ENCODE data around the gene SUSD1. TPM values are rescaled to one million over a fixed set of nuclear protein-coding genes. Genes with fewer than 3 reads are reported as not detected.

The SUSD1 gene
- total RNA-seq, 1 experiment from 2014 or later, result 8.1 TPM

DNA sequence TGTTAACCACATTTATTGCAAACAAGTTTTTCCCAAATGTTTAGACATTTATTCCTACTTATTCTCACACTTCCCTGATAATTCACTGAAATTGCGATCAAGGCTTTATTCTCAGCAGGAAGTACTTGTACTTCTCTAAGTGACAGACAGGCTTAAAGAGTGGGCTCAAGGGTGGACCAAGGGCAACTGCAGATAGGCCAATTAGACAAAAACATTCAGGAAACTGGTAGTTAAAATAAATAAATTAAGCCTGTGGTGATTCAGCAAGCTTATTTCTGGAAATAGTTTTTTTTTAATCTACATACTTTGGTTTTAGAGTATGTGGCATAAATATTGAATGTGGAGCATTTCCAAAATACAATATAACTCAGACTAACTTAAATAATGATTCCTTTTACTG lies 142.4 kb downstream of the SUSD1 start:
- Histone ChIP-seq H3K4me1 (ENCODE audit: insufficient read depth, low read length) (0 out of 2 replicates have a peak, but pooled peaks cover 3% of the 10 kb centered on the region), H3K56ac (ENCODE audit: insufficient read length, low read depth, low read length) (no peak overlapping the region), H3K27me3 (ENCODE audit: insufficient read depth, low read length) (no peaks in the 10 kb centered on the region), H2BK120ac (ENCODE audit: low read depth, low read length, poor library complexity, severe bottlenecking) (no peak overlapping the region), H2BK12ac (ENCODE audit: insufficient read length, low read depth, low read length) (no peak overlapping the region), H3K4me2 (ENCODE audit: insufficient read depth, insufficient read length, low read length) (no peak overlapping the region), H3K9ac (ENCODE audit: extremely low read depth, insufficient read length, low read length) (no peak overlapping the region), H3K79me1 (ENCODE audit: insufficient read depth, low read depth, low read length, poor library complexity, severe bottlenecking) (no peaks in the 10 kb centered on the region), H3K23ac (ENCODE audit: insufficient read length, low read depth, low read length) (no peak overlapping the region), H3K14ac (ENCODE audit: insufficient read depth, low read length) (no peak overlapping the region), H2AFZ (ENCODE audit: low read length) (no peak overlapping the region), H2BK15ac (ENCODE audit: low read depth, low read length) (no peak overlapping the region), H3K79me2 (ENCODE audit: insufficient read depth, low read length) (no peaks in the 10 kb centered on the region), H3K4ac (ENCODE audit: low read depth, low read length) (no peak overlapping the region), H3K9me3 (ENCODE audit: control insufficient read depth, low read depth, low read length) (no peaks in the 10 kb centered on the region), H3T11ph (ENCODE audit: low read length) (no peak overlapping the region), H3K23me2 (ENCODE audit: insufficient read length, low read depth, low read length, poor library complexity, severe bottlenecking) (no peaks in the 10 kb centered on the region), H3K27ac (ENCODE audit: insufficient read length, low read depth, low read length) (no peak overlapping the region), H2BK20ac (ENCODE audit: low read depth, low read length, poor library complexity, severe bottlenecking) (no peak overlapping the region), H4K5ac (ENCODE audit: insufficient read length, low read depth, low read length) (no peak overlapping the region), H4K91ac (ENCODE audit: insufficient read length, low read depth, low read length) (no peak overlapping the region), H4K20me1 (ENCODE audit: control insufficient read depth, insufficient read depth, insufficient read length) (no peaks in the 10 kb centered on the region), H4K8ac (replicated peaks; ENCODE audit: insufficient read length, low read depth, low read length) (no peak overlapping the region), H2AK5ac (ENCODE audit: insufficient read length, low read length) (no peak overlapping the region), H2BK5ac (ENCODE audit: insufficient read length, low read length) (no peak overlapping the region), H3K18ac (ENCODE audit: insufficient read length, low read depth, low read length) (no peak overlapping the region)
- DNase-seq, result no peak
- peaks cover 18 to 23% of the 10 kb centered on the region in 2 experiments for H3K4me1 Mint-ChIP-seq
- no peak overlapping the region for H3K4me3 Mint-ChIP-seq
- WGBS (ENCODE audit: extremely low coverage, insufficient read length, low lambda C conversion rate), result no CpG with 5 or more reads among the region's 1 CpG
- H3K9me3 Mint-ChIP-seq, result no peaks in the 10 kb centered on the region
- no peak overlapping the region for H3K27ac Mint-ChIP-seq
- no peaks in the 10 kb centered on the region; a peak in 1 of 7 replicates for H3K36me3 Mint-ChIP-seq (ENCODE audit: insufficient read depth in 1 of 3, low read depth in 3 of 3)
- H3K27me3 Mint-ChIP-seq (ENCODE audit: low read depth), result no peaks in the 10 kb centered on the region
- TF ChIP-seq, protein P1, sequence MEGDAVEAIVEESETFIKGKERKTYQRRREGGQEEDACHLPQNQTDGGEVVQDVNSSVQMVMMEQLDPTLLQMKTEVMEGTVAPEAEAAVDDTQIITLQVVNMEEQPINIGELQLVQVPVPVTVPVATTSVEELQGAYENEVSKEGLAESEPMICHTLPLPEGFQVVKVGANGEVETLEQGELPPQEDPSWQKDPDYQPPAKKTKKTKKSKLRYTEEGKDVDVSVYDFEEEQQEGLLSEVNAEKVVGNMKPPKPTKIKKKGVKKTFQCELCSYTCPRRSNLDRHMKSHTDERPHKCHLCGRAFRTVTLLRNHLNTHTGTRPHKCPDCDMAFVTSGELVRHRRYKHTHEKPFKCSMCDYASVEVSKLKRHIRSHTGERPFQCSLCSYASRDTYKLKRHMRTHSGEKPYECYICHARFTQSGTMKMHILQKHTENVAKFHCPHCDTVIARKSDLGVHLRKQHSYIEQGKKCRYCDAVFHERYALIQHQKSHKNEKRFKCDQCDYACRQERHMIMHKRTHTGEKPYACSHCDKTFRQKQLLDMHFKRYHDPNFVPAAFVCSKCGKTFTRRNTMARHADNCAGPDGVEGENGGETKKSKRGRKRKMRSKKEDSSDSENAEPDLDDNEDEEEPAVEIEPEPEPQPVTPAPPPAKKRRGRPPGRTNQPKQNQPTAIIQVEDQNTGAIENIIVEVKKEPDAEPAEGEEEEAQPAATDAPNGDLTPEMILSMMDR (conservative IDR thresholded peaks at IDR 0.05), result no peak
